8988T (cell line): ENCODE data around the gene MACROD1.
"Not testable (repeated sequence)": the region's sequence is repeated elsewhere in the genome, so short reads cannot be mapped to it uniquely, and the experiment has no call there.

ENCODE experiments used
- DNase-seq: peaks from one replicate; pipeline ENCODE4 v3.0.0; 2011

Gene MACROD1

GRCh38 chr11:63991558-63991957 is 174.4 kb downstream of the MACROD1 start:
- DNase-seq = no peak

GRCh38 chr11:63986932-63987513 is 178.9 kb downstream of the MACROD1 start:
- no peak for DNase-seq

GRCh38 chr11:63986156-63986931 is 179.6 kb downstream of the MACROD1 start, which contains the start of gene OTUB1:
TSS of gene OTUB1 (plus strand) at chr11:63986438. CDS start at chr11:63986457, 19 bp downstream.
- peak; percentile 95 for DNase-seq

- no peak for DNase-seq
Measured at GRCh38 chr11:63985812-63986155, 180.1 kb downstream of the MACROD1 start.

GRCh38 chr11:63979426-63979825 is 186.5 kb downstream of the MACROD1 start:
- no peak for DNase-seq

- no peak for DNase-seq
Measured at GRCh38 chr11:63978551-63979239, 187.2 kb downstream of the MACROD1 start.

GRCh38 chr11:63974259-63975143 is 191.4 kb downstream of the MACROD1 start, which contains the start of gene COX8A:
TSS of gene COX8A (plus strand) at chr11:63974620. CDS start at chr11:63974681, 61 bp downstream.
- peak; percentile 88 for DNase-seq

- not testable (repeated sequence) for DNase-seq
Measured at GRCh38 chr11:63973912-63974258, 192.0 kb downstream of the MACROD1 start.

GRCh38 chr11:63970902-63971301 is 195.0 kb downstream of the MACROD1 start:
- no peak for DNase-seq

- DNase-seq = no peak
Measured at GRCh38 chr11:63969461-63969860, 196.5 kb downstream of the MACROD1 start.

- no peak for DNase-seq
Measured at GRCh38 chr11:63966444-63966843, 199.5 kb downstream of the MACROD1 start.

- not testable (repeated sequence) for DNase-seq
Measured at GRCh38 chr11:63963895-63964294, 202.0 kb downstream of the MACROD1 start.

- DNase-seq = peak; percentile 23
Measured at GRCh38 chr11:63961608-63962412, 204.1 kb downstream of the MACROD1 start.

GRCh38 chr11:63958008-63958407 is 207.9 kb downstream of the MACROD1 start:
- DNase-seq = no peak

GRCh38 chr11:63952570-63952969 is 213.3 kb downstream of the MACROD1 start:
- DNase-seq = no peak

- DNase-seq = no peak
Measured at GRCh38 chr11:63951779-63952536, 214.0 kb downstream of the MACROD1 start.
